Measurements from ENCODE around the gene ACBD6. TPM values are rescaled to one million over a fixed set of nuclear protein-coding genes. Genes with fewer than 3 reads are reported as not detected.

ACBD6 gene
- total and polyA plus RNA-seq, 10 of the 15 experiments (the other 5 are each of a cell fraction or from before 2014, with no cell fraction given): 15.0 to 67.3 (median 55.0) TPM

DNA sequence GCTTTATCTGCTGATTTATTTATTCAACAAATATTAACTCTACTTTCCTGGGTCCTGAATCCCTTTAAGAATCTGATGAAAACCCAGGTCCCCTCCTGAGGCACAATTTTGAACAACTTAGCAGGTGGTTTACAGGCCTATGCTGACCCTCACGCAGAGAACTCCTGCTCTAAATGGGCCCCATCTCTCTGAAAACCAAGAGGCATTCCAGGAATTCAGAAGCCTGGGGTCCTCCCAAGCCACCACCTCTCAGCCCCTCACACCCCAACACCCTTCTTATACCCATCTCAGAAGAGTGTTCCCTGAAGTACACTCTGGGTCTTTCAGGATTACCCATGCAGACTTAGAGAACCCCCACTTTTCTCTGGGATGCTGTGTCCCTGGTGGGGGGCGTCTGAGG lies 237.8 kb downstream of the ACBD6 start:
- H3K27ac ChIP-seq (ENCODE audit: control insufficient read depth, insufficient read depth): no peak overlapping the region
- RAD21 ChIA-PET (ENCODE audit: unreplicated experiment): no interaction called here
- no peak overlapping the region for H3K9ac ChIP-seq (ENCODE audit: control insufficient read depth, insufficient read depth, low read length)
- FAIRE-seq: no peak
- H2AFZ ChIP-seq (ENCODE audit: control insufficient read depth, low read depth, low read length): no peak overlapping the region
- no peaks in the 10 kb centered on the region for H3K9me3 ChIP-seq (replicated peaks; ENCODE audit: control insufficient read depth, insufficient read depth, low read length)
- intact Hi-C loops (cut with micrococcal nuclease; ENCODE audit: unreplicated experiment) (no loop called here), in situ Hi-C loops (cut with MboI) (no loop called here)
- no peak for DNase-seq (ENCODE audit: low read depth, low spot score)
- H3K27me3 ChIP-seq (replicated peaks in 1 of 2; ENCODE audit: control insufficient read depth in 2 of 2, insufficient read depth in 2 of 2, low read length in 1 of 2): no peaks in the 10 kb centered on the region
- ATAC-seq: no peak
- no peaks in the 10 kb centered on the region for H3K36me3 ChIP-seq (ENCODE audit: control insufficient read depth in 2 of 2, insufficient read depth in 2 of 2, low read length in 1 of 2)
- BruUV-seq (replicated peaks): no TSS peak
- WGBS (ENCODE audit: insufficient coverage, insufficient replicate concordance, low lambda C conversion rate, missing lambda C conversion rate): 72% methylated on average over 2 of the region's 2 CpGs
- POLR2A ChIA-PET: no interaction called here
- SMC1A ChIA-PET (ENCODE audit: uncharacterized antibody, unreplicated experiment): no interaction called here
- H3K4me3 ChIP-seq: no peak overlapping the region
- H3K4me1 ChIP-seq (ENCODE audit: control insufficient read depth, insufficient read depth, low read length): no peaks in the 10 kb centered on the region
- H3K79me2 ChIP-seq (ENCODE audit: control insufficient read depth, insufficient read depth, low read length): no peaks in the 10 kb centered on the region
- H3K4me2 ChIP-seq (ENCODE audit: control insufficient read depth, insufficient read depth): no peak overlapping the region
- no peaks in the 10 kb centered on the region for H4K20me1 ChIP-seq (ENCODE audit: control insufficient read depth, insufficient read depth)
- TF ChIP-seq HDGF (IDR thresholded peaks at IDR 0.05) (no peak), MYB (IDR thresholded peaks at IDR 0.05; ENCODE audit: borderline replicate concordance, low read depth, low read length) (no peak), ZZZ3 (IDR thresholded peaks at IDR 0.05; ENCODE audit: control insufficient read depth, insufficient read length, low read depth) (no peak), TCF7 (IDR thresholded peaks at IDR 0.05; ENCODE audit: borderline replicate concordance) (no peak)
- TF ChIP-seq, protein P1, sequence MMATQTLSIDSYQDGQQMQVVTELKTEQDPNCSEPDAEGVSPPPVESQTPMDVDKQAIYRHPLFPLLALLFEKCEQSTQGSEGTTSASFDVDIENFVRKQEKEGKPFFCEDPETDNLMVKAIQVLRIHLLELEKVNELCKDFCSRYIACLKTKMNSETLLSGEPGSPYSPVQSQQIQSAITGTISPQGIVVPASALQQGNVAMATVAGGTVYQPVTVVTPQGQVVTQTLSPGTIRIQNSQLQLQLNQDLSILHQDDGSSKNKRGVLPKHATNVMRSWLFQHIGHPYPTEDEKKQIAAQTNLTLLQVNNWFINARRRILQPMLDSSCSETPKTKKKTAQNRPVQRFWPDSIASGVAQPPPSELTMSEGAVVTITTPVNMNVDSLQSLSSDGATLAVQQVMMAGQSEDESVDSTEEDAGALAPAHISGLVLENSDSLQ (IDR thresholded peaks at IDR 0.05): no peak
- CTCF ChIA-PET: no interaction called here

DNA sequence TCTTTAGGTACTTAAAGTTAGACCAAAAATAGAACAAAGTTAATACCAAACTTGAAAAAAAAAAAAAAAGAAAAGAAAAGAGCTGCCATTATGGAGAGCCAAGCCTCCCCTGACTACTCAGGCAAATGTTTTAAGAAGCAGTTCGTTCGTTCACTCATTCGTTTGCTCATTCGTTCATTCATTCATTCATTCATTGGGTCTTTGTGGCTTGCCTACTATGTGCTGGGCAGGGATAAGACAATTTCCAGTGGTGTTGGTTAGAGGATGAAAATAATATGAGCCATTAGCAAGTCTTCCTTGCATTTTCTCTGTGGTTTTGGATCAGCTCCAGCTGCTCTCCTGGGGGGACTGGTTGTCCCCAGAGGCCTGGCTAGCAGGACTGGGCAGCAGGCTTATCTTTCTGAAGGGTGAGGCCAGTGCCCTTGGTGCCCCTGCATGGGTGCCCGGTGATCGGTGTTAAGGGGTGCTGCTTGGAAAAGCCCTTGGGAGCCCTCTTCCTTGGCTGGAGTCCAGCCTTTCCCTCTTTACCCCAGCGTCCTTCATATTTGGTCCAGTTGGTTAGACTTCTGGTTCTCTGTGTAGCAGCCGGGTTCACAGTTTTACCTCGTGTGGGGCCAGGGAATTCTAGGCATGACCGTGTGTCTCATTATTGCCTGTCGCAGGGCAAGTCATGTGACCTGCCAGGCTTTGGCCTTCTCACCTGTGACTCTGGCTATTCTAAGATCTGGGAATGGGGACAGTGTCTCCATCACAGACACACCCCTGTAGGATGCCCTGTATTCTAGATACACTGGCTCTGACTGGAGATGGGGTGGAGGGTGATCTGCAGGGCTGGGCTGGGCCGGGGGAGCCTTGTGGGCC lies 239.5 kb downstream of the ACBD6 start:
- ChIA-PET SMC1A (ENCODE audit: uncharacterized antibody, unreplicated experiment) (interaction anchor here (1.4 kb wide), 1 partner anchor 232 kb away, joined by 3 read pairs; no protein-coding TSS in a partner anchor), CTCF (interaction anchor here (0.6 to 2.5 kb wide), 3 partner anchors 16 to 537 kb away, joined by 3 to 9 read pairs (median 4); no protein-coding TSS in a partner anchor)

More for the DNA sequence above, 239.5 kb downstream of the ACBD6 start:
- intact Hi-C loops (cut with micrococcal nuclease; ENCODE audit: unreplicated experiment) (no loop called here), in situ Hi-C loops (cut with MboI) (no loop called here)
- WGBS (ENCODE audit: insufficient coverage, insufficient replicate concordance, low lambda C conversion rate, missing lambda C conversion rate): 38% methylated on average over 12 of the region's 12 CpGs
- TF ChIP-seq RBBP5 (conservative IDR thresholded peaks at IDR 0.05) (no peak), ZNF24 (IDR thresholded peaks at IDR 0.05) (0 out of 2 replicates have a peak, but pooled peaks have one; percentile 11)
- H3K4me2 ChIP-seq (ENCODE audit: control insufficient read depth, insufficient read depth): no peak overlapping the region
- H3K36me3 ChIP-seq (ENCODE audit: control insufficient read depth in 2 of 2, insufficient read depth in 2 of 2, low read length in 1 of 2): no peaks in the 10 kb centered on the region
- ChIA-PET POLR2A (interaction anchor here (0.6 to 0.7 kb wide), 4 partner anchors 23 to 507 kb away, joined by 4 to 9 read pairs (median 6); no protein-coding TSS in a partner anchor), RAD21 (ENCODE audit: unreplicated experiment) (no interaction called here)
- no peak overlapping the region for H3K4me3 ChIP-seq
- no peak overlapping the region for H2AFZ ChIP-seq (ENCODE audit: control insufficient read depth, low read depth, low read length)
- DNase-seq (ENCODE audit: low read depth, low spot score) (no peak), FAIRE-seq (no peak), ATAC-seq (no peak)
- BruUV-seq (replicated peaks): no TSS peak
- H3K79me2 ChIP-seq (ENCODE audit: control insufficient read depth, insufficient read depth, low read length): no peaks in the 10 kb centered on the region
- H3K27me3 ChIP-seq (replicated peaks in 1 of 2; ENCODE audit: control insufficient read depth in 2 of 2, insufficient read depth in 2 of 2, low read length in 1 of 2): no peaks in the 10 kb centered on the region
- no peaks in the 10 kb centered on the region for H4K20me1 ChIP-seq (ENCODE audit: control insufficient read depth, insufficient read depth)
- no peak overlapping the region for H3K27ac ChIP-seq (ENCODE audit: control insufficient read depth, insufficient read depth)
- no peak overlapping the region for H3K9ac ChIP-seq (ENCODE audit: control insufficient read depth, insufficient read depth, low read length)
- no peaks in the 10 kb centered on the region for H3K4me1 ChIP-seq (ENCODE audit: control insufficient read depth, insufficient read depth, low read length)
- no peaks in the 10 kb centered on the region for H3K9me3 ChIP-seq (replicated peaks; ENCODE audit: control insufficient read depth, insufficient read depth, low read length)

Measured in GM12878 (cell line).